PFSK-1 (cell line): ENCODE results near the gene C22orf23.

ENCODE experiments used
- FOXP2 ChIP-seq: optimal IDR thresholded peaks from 2 replicates; pipeline ENCODE3; 2011; ENCODE audit warnings: borderline replicate concordance, control low read depth, inconsistent platforms; ENCODE audit not compliant: insufficient read depth; ENCODE audit errors: extremely low read length, extremely low read depth
- POLR2AphosphoS5 ChIP-seq: IDR thresholded peaks from 2 replicates; pipeline ENCODE4 v1.6.1; 2012; ENCODE audit warnings: low read depth, mild to moderate bottlenecking, control low read depth, low read length, moderate library complexity
- REST ChIP-seq, 2 experiments: IDR thresholded peaks; 2 replicates each; pipeline versions ENCODE4 v1.6.1 to v1.8.0; 2011 to 2012; ENCODE audit warnings: low read depth in 2 of 2, low read length in 2 of 2, control low read depth in 1 of 2, inconsistent platforms in 1 of 2, mild to moderate bottlenecking in 1 of 2, moderate library complexity in 1 of 2; ENCODE audit not compliant: insufficient read depth in 1 of 2
- SIN3A ChIP-seq: IDR thresholded peaks from 2 replicates; pipeline ENCODE4 v1.6.1; 2012; ENCODE audit warnings: mild to moderate bottlenecking, low read length, moderate library complexity, borderline replicate concordance; ENCODE audit not compliant: insufficient read depth
- TAF1 ChIP-seq: IDR thresholded peaks from 2 replicates; pipeline ENCODE4 v1.6.1; 2012; ENCODE audit warnings: low read length, control low read depth, borderline replicate concordance; ENCODE audit not compliant: insufficient read depth

Gene C22orf23

GRCh38 chr22:37972527-37972926, 19.1 kb upstream of the C22orf23 start:
- TF ChIP-seq SIN3A = no peak
- no peak for TF ChIP-seq FOXP2
- no peak for TF ChIP-seq POLR2AphosphoS5
- no peak for TF ChIP-seq TAF1
- no peak for TF ChIP-seq REST (IDR thresholded peaks at IDR 0.05; ENCODE audit: insufficient read depth in 1 of 2, low read depth in 2 of 2, low read length in 2 of 2)

GRCh38 chr22:37971475-37972434, 18.4 kb upstream of the C22orf23 start:
- TF ChIP-seq SIN3A (no peak), REST (IDR thresholded peaks at IDR 0.05; ENCODE audit: insufficient read depth in 1 of 2, low read depth in 2 of 2, low read length in 2 of 2) (no peak), FOXP2 (no peak), POLR2AphosphoS5 (no peak), TAF1 (no peak)

- TF ChIP-seq SIN3A (no peak), FOXP2 (no peak), REST (IDR thresholded peaks at IDR 0.05; ENCODE audit: insufficient read depth in 1 of 2, low read depth in 2 of 2, low read length in 2 of 2) (no peak), TAF1 (no peak)
Measured at GRCh38 chr22:37970864-37971263, 17.5 kb upstream of the C22orf23 start.

- TF ChIP-seq SIN3A (no peak), TAF1 (no peak), POLR2AphosphoS5 (no peak), FOXP2 (no peak), REST (IDR thresholded peaks at IDR 0.05; ENCODE audit: insufficient read depth in 1 of 2, low read depth in 2 of 2, low read length in 2 of 2) (no peak)
Measured at GRCh38 chr22:37968452-37969251, 15.3 kb upstream of the C22orf23 start.
